HG02943 (cell line): ENCODE measurements around the gene HOXC6.
"Not testable (repeated sequence)": the region's sequence is repeated elsewhere in the genome, so short reads cannot be mapped to it uniquely, and the experiment has no call there.

Experiments
- ATAC-seq: cut with Tn5 transposase; IDR thresholded peaks from one replicate; pipeline ENCODE4 v1.9.1; 2021; ENCODE audit warnings: mild to moderate bottlenecking, low read depth, moderate library complexity; ENCODE audit not compliant: unreplicated experiment

HOXC6 gene

GRCh38 chr12:54077843-54078242 is 49.6 kb downstream of the HOXC6 start:
- not testable (repeated sequence) for ATAC-seq

- not testable (repeated sequence) for ATAC-seq
Measured at GRCh38 chr12:54079115-54079514, 50.9 kb downstream of the HOXC6 start.
